Skeletal muscle cell (primary cell): ENCODE results near the gene ARMH1.
"Not testable (repeated sequence)": the region's sequence is repeated elsewhere in the genome, so short reads cannot be mapped to it uniquely, and the experiment has no call there.

Source experiments
- DNase-seq: peaks from one replicate; pipeline ENCODE4 v3.0.0-alpha.2; 2010; ENCODE audit warnings: low read depth
- H3K4me3 ChIP-seq: 2 replicates; pipeline ENCODE4 v1.5.1; 2011; ENCODE audit warnings: low read depth, mild to moderate bottlenecking, control low read depth, low read length, moderate library complexity

Gene ARMH1

DNA sequence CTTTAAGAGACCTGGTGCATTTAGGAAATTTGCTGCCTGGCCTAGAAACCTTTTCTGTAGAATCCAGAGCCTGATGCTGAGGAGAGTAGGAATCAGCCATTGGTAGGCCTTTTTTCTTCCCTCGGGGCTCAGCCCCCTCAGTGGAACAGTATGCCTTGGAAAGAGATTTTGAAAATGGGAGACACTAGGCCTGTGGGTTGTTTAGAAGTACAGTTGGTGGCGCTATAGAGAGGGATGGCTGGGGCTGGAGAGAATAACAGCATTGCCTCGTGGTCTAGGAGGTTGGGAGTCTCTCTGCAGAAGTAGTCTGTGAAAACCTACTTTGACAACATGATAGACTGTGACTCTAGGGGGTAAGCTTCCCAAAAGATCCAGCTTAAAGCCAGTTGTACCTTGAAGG, 73.4 kb downstream of the ARMH1 start:
- H3K4me3 ChIP-seq, result no peak overlapping the region
- DNase-seq, result no peak

- DNase-seq, result no peak
These were observed 82.9 kb downstream of the ARMH1 start for GRCh38 chr1:44757420-44757819.

GRCh38 chr1:44759077-44759476, 84.6 kb downstream of the ARMH1 start:
- no peak for DNase-seq
- H3K4me3 ChIP-seq, result no peak overlapping the region

More at GRCh38 chr1:44757420-44757819, 82.9 kb downstream of the ARMH1 start:
- no peak overlapping the region for H3K4me3 ChIP-seq

GRCh38 chr1:44760876-44761275, 86.4 kb downstream of the ARMH1 start:
- no peak overlapping the region for H3K4me3 ChIP-seq
- DNase-seq, result no peak

DNA sequence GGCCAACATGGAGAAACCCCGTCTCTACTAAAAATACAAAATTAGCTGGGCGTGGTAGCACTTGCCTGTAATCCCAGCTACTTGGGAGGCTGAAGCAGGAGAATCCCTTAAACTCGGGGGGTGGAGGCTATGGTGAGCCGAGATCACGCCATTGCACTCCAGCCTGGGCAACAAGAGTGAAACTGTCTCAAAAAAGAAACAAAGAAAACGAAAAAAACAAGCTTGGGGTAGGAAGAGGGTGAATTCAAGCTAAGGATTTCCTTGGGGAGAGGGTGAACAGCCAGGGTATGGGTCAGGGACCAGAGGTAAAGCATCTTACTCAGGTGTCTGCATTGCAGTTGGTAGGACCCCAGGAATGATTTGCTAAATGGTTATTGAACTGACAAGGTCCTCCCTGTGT, 91.9 kb downstream of the ARMH1 start:
- DNase-seq, H3K4me3 ChIP-seq: not testable (repeated sequence)
